IPS-NIHi7 (cell line): Measurements from ENCODE around the gene PPP1R26.
"Not testable (repeated sequence)": the region's sequence is repeated elsewhere in the genome, so short reads cannot be mapped to it uniquely, and the experiment has no call there.

Source experiments
- DNase-seq: peaks from one replicate; pipeline ENCODE4 v3.0.0; 2012; ENCODE audit warnings: mixed read lengths; ENCODE audit errors: extremely low spot score

PPP1R26 gene

DNA sequence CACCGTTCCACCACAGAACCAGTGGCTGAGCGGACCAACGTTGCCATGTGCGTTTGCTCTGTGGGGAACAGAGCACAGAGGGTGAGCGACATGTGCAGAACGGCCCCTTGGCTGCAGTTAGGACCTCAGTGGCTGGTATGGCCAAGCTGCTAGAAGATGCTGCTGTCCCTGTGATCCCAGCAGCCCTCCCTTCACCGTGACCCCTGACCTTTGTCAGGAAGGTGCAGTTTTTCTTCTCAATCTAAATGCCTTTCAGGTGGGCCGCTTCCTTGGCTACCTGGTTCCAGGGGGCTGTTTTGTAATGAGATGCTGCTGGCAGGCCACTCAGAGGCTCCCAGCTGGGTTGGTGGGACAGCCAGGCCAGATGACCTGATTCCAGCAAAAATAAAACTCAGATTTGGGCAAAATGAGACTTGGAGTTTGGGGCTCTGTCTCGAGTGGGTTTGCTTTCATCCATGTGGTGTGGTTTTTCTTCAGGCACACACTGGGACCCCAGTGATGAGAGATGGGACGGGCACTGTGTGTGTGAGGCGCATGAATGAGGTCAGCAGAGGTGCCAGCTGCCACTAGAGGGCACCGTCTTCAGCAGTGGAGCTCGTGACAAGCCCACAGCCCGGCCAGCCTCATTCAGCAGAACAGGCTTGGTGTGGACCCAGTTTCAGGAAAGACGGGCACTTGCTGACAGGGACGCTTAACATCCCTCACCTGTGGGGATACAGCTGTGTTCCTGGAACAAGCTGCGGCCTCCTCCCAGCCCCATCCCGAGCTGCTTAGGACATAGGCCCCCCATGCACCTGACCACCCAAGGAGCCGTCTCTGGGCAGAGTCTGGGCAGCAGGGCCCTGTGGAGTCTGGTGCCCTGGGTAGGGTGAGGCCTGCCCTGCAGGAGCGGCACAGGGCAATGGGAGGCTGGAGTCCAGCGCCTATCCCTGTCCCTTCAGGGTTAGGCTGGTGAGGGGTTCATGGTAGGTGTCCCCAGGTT lies 25.0 kb downstream of the PPP1R26 start:
- DNase-seq: peak; percentile 75

DNA sequence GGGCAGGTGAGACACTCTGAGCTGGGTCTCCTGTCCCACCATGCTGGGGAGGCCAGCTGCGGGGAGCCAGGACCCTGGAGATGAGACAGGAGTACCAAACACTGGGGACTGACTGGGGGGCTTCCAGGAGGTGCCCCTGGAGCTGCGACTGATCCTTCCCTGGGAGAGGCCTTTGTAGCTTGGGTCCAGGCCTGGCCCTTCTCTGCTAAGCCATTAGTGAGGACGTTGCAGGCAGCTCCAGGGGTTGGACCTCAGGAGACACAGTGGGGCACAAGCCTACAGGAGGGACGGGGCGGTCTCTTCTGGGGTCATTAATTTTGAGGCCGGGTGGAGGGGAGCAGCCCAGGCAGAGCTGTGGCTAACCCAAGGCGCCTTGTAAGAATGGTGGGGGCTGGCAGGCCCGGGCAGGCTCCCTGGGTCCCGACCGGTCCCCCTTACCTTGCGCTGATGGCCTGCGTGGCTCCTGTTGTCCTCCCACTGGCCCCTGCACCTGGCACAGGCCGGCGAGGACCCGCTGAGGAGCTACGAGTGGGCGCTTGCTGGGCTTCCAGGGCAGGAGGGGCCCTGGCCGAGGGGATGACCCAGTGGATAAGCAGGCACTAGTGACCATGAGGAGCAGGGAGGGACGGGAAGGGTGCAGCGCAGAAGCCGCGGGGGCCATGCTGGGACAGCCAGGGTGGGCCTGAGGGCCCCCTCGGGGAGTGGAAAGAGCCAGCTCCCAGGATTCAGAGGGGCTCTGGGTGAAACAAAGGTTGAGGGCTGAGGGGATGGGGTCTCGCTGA lies 26.0 kb downstream of the PPP1R26 start:
- DNase-seq: no peak

DNA sequence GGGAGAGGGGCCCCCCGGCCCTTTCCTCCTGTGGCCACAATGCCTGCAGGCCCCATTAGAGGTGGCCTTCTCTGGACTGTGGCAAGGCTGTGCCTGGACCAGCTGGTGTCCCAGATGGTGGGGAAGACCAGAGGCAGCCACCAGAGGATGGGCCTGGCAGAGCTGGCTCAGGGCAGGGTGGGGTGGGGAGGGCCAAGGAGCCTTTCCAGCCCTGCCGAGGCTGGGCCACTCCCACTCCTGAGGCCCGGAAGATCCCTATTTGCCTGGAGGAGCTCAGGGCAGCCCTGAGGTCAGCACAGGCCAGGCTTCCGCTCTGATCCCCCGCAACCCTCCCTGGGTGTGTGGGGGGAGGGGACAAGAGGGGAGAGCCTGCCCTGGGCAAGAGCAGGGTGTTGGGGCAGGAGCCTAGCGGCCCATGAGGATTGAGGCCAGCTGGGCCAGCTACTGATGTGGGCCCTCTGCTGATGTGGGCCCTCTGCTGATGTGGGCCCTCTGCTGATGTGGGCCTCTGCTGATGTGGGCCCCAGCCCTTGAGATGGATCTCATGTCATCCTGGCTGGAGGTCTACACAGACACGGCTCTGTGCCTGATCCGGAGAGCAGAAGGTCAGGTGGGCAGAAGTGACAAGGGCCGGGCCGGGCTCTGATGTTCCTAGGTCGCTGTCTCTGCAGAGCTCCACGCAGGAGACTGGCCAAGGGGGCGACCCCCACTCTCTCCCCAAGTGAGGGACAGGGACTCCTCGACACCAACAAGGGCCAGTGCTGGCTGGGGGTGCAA lies 26.9 kb downstream of the PPP1R26 start:
- DNase-seq: peak; percentile 71

DNA sequence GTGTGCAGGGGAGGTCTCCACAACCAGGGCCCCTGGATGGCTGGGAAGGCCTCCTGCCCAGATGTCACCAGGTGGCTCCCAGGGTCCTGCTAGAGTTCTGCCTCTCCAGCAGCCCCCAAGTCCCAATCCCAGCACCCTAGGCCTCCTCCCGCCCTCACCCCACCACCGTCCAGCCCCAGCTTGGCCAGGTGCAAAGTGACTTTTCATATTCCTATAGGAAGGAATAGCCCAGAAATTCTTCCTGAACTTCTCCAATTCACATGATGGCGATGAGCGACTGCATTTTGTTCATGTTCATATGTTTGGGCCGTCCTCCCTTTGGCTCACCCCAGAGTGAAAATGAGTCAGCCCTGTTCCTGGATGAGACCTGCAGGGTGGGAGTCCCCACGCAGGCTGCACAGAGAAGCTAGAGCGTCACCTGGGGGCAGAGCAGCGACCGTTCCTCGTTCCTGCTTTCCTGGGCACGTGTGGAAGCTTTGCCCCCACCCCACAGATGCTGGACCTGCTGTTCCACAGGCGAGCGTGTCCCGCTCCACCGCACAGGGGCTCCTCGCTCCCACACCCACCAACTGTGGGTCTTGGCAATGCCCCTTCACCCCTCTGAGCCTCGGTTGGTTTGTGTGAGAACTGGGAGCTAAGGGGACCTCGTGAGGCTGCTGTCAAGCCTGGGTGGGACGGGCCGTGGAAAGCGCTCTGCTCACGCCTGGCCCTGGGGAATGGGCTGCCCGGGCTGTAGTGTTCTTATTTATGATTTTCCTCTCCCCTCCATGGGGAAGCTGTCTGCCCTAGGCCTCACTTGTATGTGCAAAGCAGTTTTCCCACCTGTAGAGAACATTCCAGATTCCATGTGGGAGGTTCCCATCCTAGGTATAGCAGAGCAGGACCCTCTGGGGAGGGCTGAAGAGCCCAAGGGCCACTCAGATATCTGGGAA lies 27.8 kb downstream of the PPP1R26 start:
- no peak for DNase-seq

DNA sequence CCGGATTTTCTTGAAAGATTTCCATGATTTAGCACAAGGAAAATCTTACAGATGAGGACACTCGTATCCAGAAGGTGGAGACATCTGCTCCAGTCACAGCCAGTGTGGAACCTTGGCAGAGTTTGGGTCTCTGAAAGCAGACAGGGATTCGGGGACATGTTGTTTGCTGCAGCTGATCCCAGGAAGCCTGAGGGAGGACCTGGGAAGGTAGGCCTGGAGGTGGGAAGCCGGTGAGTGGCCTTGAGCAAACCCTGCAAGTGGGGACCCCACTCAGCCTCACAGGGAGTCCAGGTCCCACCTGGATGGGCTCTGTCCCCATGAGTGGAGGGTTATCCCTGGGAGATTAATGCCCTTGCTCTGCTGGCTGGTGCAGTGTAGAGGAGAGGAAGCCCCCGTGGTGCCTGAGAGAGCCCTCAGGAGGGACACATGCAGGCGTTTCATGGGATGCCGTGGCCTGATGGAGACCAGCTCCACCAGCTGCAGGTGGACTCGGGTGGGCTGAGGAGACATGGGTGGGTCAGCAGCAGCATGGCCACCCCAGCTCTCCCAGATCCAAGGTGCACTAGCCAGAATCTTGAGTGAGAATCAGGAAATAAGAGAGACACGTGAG lies 28.7 kb downstream of the PPP1R26 start:
- no peak for DNase-seq

DNA sequence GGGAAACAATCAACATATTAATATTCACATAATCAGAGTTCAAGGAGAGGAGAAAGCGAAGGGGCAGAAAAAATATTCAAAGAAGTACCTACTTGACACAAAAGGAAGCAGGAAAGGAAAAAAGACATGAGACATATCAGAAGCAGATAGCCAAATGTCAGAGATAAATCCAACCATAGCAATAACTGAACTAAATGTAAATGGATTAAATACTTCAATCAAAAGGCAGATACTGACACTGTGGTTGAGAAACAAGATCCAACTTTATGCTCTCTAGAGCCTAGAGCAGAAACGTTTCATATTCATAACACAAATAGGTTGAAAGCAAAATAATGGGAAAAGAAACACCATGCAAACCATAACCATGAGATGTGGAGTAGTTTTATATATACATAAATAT lies 29.9 kb downstream of the PPP1R26 start:
- DNase-seq: no peak

DNA sequence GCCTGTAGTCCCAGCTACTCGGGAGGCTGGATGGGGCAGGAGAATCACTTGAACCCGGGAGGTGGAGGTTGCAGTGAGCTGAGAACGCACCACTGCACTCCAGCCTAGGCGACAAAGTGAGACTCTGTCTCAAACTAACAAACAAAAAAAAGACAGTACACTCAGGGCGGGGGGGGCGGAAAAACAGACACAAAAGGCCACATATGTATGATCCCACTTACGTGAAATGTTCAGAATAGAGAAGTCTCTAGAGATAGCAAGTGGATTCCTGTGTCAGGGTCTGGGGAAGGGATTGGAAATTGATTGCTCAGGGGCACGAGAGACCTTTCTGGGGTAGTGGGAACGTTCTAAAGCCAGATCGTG lies 32.6 kb downstream of the PPP1R26 start:
- DNase-seq: no peak

DNA sequence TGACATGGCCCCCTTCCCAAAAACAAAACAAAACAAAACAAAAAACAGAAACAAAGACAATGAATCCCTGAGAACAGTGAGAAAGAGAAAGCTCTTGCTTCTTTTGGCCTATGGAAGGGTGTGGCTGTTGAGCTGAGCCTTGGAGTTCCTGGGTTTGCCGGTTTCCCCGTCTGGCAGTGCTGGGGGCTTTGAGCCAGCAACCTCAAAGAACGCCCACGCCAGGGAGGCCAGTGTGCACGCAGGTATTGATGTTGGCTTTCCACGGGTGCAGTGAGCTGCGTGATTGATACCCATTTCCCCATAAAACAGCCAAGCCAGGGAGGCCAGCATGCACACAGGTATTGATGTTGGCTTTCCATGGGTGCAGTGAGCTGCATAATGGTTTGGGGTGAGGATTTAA lies 33.3 kb downstream of the PPP1R26 start:
- peak; percentile 1 for DNase-seq

DNA sequence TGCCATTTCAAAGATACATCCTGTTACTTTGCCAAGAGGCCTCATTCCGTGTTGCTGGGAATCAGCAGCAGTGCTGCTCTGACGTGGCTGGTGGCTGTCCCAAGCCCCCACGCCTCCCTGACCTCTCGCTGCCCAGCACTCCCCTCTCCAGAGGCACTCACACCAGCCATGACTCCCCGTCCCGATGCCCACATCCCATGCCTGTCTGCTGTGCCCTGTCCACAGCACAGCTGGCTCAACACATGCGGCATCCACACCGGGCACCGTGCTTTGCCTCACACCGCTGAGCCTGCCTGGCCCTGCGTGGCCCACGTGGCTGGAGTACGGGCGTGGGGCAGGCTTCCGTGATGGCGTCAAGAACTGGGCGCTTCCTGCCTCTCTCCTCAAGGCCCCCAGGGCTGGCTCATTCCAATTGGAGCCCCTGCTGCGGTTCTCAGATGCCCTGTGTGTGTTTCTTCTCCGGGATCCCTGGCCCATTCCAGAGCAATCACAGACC lies 33.8 kb downstream of the PPP1R26 start:
- DNase-seq: peak; percentile 6

DNA sequence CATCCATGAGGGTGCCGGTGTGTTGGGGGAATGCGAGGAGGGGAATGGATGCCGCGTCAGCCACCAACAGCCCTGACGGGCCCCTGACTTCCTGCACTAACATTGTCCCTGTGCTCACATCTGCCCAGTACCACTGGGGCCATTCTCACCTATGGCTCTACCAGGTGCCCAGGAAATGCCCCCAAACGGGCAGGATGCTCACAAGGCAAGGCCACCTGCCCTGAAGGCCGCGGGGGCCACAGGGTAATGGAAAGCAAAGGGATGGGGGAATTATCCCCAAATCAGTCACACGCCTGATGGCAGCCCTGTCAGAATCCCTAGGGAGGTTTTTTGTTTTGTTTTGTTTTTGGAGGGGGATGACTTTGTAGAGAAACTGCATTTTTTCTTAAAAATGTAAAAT lies 34.3 kb downstream of the PPP1R26 start:
- DNase-seq: not testable (repeated sequence)

DNA sequence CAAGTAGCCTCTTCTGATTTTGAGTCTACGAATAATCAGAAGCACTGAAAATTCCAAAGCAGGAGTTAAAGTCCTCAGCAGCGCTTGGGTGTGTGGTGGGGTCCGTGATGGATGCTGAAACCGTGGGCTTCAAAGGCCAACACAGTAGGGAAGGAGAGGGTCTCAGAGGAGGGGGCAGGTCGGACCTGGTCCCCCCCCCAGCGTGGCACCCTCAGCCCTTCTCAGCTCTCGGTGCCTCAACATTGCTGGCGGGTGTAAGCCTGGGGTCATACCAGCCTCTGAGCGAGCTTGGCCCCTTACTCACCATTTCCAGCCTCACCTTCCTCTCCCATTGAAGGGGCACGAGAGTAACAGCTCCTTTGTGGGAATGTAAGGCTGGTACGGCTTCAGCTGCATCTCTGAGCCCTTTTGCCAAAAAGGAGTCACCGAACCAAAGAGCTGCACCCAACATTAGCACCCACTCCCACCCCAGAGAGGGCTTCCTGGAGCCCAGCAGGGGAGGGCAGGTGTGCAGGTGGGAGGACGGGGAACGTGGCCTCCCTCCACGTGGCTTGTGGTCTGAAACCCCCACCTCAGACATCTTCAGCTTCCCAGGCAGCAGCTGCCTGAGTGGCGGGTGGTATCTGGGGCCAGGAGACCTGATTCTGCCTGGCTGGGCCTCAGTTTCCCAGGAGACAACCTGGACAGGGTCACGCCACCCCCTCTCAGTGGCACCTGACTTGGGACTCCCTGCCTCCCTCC lies 34.9 kb downstream of the PPP1R26 start:
- peak; percentile 4 for DNase-seq

DNA sequence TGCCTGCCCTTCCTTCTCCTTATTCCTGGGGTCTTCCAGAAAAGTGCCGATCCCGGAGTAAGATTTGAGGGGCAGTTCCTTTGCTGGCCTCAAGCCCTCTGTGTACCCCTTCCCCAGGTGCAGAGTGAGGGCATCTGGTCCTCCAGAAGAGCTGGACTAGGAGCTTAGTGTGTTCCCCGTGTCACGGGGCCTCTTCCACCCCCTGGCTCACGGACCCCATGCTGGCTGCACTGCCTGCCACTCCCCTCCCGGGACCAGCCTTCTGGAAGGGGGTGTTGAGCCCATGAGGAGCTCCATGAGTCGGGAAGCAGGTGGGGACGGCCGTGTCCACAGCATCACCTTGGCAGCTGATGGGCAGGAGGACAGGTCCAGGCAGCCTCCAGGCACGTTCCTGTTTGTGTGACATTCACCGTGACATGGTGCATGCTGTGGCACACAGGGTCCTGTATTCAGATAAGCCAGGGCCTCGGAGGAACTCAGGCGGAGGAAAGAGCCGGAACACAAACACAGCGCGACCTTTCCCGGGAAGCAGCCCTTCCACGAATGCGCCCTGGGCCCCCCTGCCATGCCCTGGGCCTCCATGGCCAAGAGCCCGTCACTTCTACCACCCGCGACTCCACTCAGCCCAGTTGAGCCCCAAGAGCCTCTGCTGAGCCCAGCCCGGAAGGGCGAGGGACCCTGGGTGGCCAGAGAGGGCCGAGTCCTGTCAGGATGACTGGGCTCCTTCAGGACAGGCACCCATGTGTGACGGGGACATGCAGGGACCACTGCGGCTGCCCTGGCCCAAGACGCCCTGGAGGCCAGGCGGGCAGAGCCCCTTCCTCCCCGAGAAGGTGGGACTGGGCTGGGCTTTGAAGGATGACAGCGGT lies 35.7 kb downstream of the PPP1R26 start:
- peak; percentile 2 for DNase-seq

DNA sequence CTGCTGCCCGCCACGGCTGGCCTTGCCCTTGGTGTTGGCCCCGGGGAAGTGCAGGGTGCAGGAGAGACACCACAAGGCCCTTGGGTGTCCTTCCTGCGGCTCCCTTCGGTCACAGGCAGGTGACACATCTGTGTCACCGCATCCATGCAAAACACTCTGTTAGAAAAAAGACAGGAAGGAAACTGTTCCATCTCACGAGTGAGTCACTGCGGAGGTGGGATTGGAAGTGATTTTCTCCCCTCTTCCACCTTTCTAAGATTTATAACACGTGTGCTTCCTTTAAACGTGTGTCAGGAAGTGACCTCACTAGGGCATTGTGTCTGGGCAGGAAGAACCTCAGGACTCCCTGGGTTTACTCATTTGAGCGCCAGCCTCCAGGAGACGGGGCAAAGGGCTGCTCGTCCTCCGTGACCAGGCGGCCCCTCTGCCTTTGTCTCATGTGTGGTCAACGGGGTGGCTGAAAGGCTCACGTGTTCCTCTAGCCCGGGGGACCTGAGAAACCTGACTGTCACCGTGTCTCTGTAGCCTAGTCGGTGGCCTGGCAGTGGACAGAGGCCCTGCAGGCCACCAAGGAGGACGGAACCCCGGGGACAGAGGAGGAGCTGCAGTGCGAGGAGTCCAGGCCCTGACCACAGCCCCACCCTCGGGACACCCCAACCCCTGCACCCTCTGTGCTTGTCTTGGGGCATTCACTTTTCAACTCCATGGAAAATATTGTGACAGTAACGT lies 36.7 kb downstream of the PPP1R26 start:
- DNase-seq: peak; percentile 1

DNA sequence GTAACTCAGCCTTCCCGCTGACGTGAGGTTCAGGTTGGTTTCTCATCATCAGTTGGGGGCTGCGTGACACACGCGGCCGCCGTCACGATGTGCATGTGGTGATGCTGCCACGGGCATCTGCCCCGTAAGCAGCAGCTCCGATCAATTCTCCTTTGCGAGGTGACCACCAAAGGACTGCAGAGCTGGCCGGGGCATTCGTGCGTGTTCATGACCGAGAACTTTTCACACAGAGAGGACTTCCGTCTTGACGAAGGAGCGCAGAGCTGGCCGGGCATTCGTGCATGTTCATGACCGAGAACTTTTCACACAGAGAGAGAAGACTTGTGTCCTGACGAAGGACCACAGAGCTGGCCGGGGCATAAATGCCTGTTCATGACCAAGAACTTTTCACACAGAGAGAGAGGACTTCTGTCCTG lies 37.8 kb downstream of the PPP1R26 start:
- peak; percentile 1 for DNase-seq

DNA sequence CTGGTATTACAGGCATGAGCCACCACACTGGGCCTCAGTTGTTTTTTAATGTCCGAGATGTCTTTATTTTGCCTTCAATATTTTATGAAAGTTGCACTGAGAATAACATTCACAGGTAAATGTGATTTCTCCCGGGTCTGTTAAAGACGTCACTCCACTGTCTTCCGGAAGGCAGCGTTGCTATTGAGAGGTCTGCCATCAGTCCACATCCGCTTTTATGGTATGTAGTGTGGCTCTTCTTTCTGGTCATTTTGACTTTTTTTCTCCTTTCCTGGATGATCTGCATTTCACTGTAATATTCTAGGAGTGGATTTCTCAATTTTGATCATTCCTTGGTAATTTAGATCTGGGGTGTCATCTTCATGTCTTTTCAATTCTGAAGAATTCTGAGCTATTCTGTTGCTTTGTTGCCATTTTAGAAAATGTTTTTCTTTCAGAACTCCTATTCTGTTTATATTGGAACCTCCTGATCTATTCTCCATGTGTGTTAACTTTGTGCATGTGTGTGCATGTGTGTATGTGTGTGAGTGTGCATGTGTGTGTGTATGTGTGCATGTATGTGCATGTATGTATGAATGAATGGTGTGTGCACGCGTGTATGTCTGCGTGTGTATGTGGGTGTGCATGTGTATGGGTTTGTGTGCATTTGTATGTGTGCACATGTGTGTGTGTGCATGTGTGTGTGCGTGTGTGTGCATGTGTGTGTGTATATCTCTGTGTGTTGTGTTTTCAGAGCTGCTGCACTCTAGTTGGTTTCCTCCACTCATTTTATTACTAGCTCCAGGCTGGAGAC lies 39.8 kb downstream of the PPP1R26 start:
- no peak for DNase-seq

DNA sequence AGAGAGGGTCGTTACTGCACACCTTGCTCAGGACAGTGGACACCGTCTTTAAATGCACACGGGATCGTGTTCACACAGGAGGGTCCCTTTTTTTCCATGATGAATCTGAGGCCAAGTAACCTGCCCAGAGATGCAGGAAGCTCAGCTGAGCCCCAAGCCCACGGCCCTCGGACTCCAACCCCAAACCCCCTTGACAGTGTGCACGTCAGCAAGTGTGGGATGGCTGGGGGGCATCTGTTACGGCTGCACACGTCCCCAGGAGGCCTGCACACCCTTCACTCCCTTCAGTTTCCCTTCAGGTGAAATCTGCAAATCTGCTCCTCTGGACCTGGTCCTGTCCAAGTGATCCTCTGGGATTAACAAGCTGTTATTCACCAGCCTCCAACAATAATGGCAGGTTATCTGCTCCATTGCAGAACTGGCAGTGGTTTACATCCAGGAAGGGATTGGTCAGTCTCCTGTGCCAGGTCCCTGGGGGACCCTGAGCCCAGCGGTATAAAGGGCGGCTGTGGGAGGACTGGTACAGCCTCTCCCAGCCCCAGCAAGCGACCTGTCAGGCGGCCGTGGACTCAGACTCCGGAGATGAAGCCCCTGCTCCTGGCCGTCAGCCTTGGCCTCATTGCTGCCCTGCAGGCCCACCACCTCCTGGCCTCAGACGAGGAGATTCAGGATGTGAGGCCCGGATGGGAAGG lies 41.5 kb downstream of the PPP1R26 start, which contains the start of gene LCN1:
LCN1 (plus strand) TSS at position 525 of the 692 bp plus-strand sequence; CDS start at position 583, 58 bp downstream.
- peak; percentile 2 for DNase-seq
